ENCODE results near the gene CALN1.

CALN1 gene

DNA sequence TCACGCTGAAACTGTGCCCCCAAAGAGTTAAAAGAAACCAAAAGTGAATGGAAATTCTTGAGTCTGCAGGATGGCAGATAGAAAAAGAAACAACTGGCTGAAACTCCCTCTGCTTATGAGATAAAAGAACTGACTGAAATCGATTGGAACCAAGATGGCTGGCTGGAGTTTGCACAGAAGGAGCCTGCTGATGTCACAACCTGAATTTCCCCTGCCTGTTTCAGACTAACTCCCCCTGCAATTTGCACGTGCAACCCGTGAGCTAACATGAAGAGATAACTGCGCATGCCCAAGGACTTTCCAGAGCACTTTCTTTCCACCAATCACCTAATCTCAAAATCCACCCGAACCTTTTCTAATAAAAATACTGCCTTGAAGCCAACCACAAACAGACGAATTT, 435.5 kb downstream of the CALN1 start:
- ChIA-PET CTCF (no interaction called here), POLR2A (no interaction called here)
- TF ChIP-seq ZNF341 (tag by site-specific recombination; IDR thresholded peaks at IDR 0.05; ENCODE audit: low read depth): no peak
- Histone ChIP-seq H3K9me3 (ENCODE audit: control insufficient read depth, insufficient read depth, low read depth, low read length) (no peaks in the 10 kb centered on the region), H3K36me3 (ENCODE audit: control insufficient read depth in 2 of 2, insufficient read depth in 1 of 2, low read length in 2 of 2) (no peaks in the 10 kb centered on the region), H3K4me3 (ENCODE audit: low read depth, low read length) (no peak overlapping the region), H3K4me1 (ENCODE audit: control insufficient read depth, insufficient read depth, low read length) (no peaks in the 10 kb centered on the region), H3K27ac (ENCODE audit: extremely low read depth, low read depth, low read length) (no peak overlapping the region)

GRCh38 chr7:71974611-71975010, 437.5 kb downstream of the CALN1 start:
- Histone ChIP-seq H3K27ac (ENCODE audit: extremely low read depth, low read depth, low read length) (no peak overlapping the region), H3K9me3 (ENCODE audit: control insufficient read depth, insufficient read depth, low read depth, low read length) (no peaks in the 10 kb centered on the region), H3K4me1 (ENCODE audit: control insufficient read depth, insufficient read depth, low read length) (no peaks in the 10 kb centered on the region), H3K36me3 (ENCODE audit: control insufficient read depth in 2 of 2, insufficient read depth in 1 of 2, low read length in 2 of 2) (no peaks in the 10 kb centered on the region), H3K4me3 (ENCODE audit: low read depth, low read length) (no peak overlapping the region)
- TF ChIP-seq ZNF529 (tag by site-specific recombination; IDR thresholded peaks at IDR 0.05; ENCODE audit: insufficient replicate concordance): no peak
- TF ChIP-seq, protein P1, sequence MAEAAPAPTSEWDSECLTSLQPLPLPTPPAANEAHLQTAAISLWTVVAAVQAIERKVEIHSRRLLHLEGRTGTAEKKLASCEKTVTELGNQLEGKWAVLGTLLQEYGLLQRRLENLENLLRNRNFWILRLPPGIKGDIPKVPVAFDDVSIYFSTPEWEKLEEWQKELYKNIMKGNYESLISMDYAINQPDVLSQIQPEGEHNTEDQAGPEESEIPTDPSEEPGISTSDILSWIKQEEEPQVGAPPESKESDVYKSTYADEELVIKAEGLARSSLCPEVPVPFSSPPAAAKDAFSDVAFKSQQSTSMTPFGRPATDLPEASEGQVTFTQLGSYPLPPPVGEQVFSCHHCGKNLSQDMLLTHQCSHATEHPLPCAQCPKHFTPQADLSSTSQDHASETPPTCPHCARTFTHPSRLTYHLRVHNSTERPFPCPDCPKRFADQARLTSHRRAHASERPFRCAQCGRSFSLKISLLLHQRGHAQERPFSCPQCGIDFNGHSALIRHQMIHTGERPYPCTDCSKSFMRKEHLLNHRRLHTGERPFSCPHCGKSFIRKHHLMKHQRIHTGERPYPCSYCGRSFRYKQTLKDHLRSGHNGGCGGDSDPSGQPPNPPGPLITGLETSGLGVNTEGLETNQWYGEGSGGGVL (tag by site-specific recombination; IDR thresholded peaks at IDR 0.05): no peak
- no peak for TF ChIP-seq ZNF623 (tag by site-specific recombination; IDR thresholded peaks at IDR 0.05)
- TF ChIP-seq HOXA7 (CRISPR knock-in tag; IDR thresholded peaks at IDR 0.05; ENCODE audit: borderline replicate concordance): no peak
- no peak for TF ChIP-seq ZFHX2 (tag by site-specific recombination; conservative IDR thresholded peaks at IDR 0.05)
- TF ChIP-seq ZNF549 (tag by site-specific recombination; IDR thresholded peaks at IDR 0.05): no peak
- no peak for TF ChIP-seq ZNF513 (tag by site-specific recombination; IDR thresholded peaks at IDR 0.05)
- TF ChIP-seq, protein P2, sequence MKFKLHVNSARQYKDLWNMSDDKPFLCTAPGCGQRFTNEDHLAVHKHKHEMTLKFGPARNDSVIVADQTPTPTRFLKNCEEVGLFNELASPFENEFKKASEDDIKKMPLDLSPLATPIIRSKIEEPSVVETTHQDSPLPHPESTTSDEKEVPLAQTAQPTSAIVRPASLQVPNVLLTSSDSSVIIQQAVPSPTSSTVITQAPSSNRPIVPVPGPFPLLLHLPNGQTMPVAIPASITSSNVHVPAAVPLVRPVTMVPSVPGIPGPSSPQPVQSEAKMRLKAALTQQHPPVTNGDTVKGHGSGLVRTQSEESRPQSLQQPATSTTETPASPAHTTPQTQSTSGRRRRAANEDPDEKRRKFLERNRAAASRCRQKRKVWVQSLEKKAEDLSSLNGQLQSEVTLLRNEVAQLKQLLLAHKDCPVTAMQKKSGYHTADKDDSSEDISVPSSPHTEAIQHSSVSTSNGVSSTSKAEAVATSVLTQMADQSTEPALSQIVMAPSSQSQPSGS (tag by site-specific recombination; IDR thresholded peaks at IDR 0.05; ENCODE audit: low read depth): no peak
- no peak for TF ChIP-seq ZNF837 (tag by site-specific recombination; IDR thresholded peaks at IDR 0.05)
- no peak for TF ChIP-seq ZNF16 (tag by site-specific recombination; IDR thresholded peaks at IDR 0.05; ENCODE audit: low read depth)
- TF ChIP-seq ZNF248 (tag by site-specific recombination; IDR thresholded peaks at IDR 0.05): no peak
- no peak for TF ChIP-seq ZNF585B (tag by site-specific recombination; IDR thresholded peaks at IDR 0.05)
- TF ChIP-seq ZNF24 (tag by site-specific recombination; IDR thresholded peaks at IDR 0.05): no peak
- no peak for TF ChIP-seq BCL6B (tag by site-specific recombination; IDR thresholded peaks at IDR 0.05)
- TF ChIP-seq ZNF416 (tag by site-specific recombination; IDR thresholded peaks at IDR 0.05): no peak
- TF ChIP-seq ZNF350 (tag by site-specific recombination; IDR thresholded peaks at IDR 0.05): no peak
- CTCF ChIA-PET: no interaction called here
- POLR2A ChIA-PET: no interaction called here

GRCh38 chr7:71972534-71972933, 439.6 kb downstream of the CALN1 start:
- no peaks in the 10 kb centered on the region for H3K4me1 ChIP-seq (ENCODE audit: control insufficient read depth, insufficient read depth, low read length)
- H3K4me3 ChIP-seq (ENCODE audit: low read depth, low read length): no peak overlapping the region
- no peaks in the 10 kb centered on the region for H3K36me3 ChIP-seq (ENCODE audit: control insufficient read depth in 2 of 2, insufficient read depth in 1 of 2, low read length in 2 of 2)
- ChIA-PET CTCF (no interaction called here), POLR2A (no interaction called here)
- H3K27ac ChIP-seq (ENCODE audit: extremely low read depth, low read depth, low read length): no peak overlapping the region
- TF ChIP-seq ZNF692 (tag by site-specific recombination; IDR thresholded peaks at IDR 0.05) (no peak), ZSCAN23 (tag by site-specific recombination; IDR thresholded peaks at IDR 0.05) (no peak), ZNF660 (tag by site-specific recombination; IDR thresholded peaks at IDR 0.05) (no peak)
- H3K9me3 ChIP-seq (ENCODE audit: control insufficient read depth, insufficient read depth, low read depth, low read length): no peaks in the 10 kb centered on the region
